GM23248 (cell line): Measurements from ENCODE around the gene DIP2C. TPM values are rescaled to one million over a fixed set of nuclear protein-coding genes. Genes with fewer than 3 reads are reported as not detected.

ENCODE experiments used
- DNase-seq: peaks from one replicate; pipeline ENCODE4 v3.0.0-alpha.2; 2015
- H2AFZ ChIP-seq: fragments of 200-600 bp; sonication (generic); 2 replicates; pipeline ENCODE4 v1.6.1; 2016; ENCODE audit warnings: antibody characterized with exemption
- H3F3A ChIP-seq: fragments of 200-600 bp; sonication (generic); 2 replicates; pipeline ENCODE4 v1.6.1; 2016; ENCODE audit warnings: mild to moderate bottlenecking, antibody characterized with exemption, mixed run types; ENCODE audit not compliant: insufficient read depth
- H3K27ac ChIP-seq: fragments of 200-600 bp; sonication (generic); 2 replicates; pipeline ENCODE4 v1.5.1; 2016; ENCODE audit warnings: mild to moderate bottlenecking
- H3K27me3 ChIP-seq: fragments of 200-600 bp; sonication (generic); replicated peaks from 2 replicates; pipeline ENCODE4 v1.6.1; 2016; ENCODE audit warnings: mild to moderate bottlenecking; ENCODE audit not compliant: insufficient read depth
- H3K36me3 ChIP-seq: fragments of 200-600 bp; sonication (generic); 2 replicates; pipeline ENCODE4 v1.6.1; 2016; ENCODE audit warnings: low read depth, mild to moderate bottlenecking
- H3K4me1 ChIP-seq: fragments of 200-600 bp; sonication (generic); 2 replicates; pipeline ENCODE4 v1.6.1; 2016; ENCODE audit warnings: mild to moderate bottlenecking; ENCODE audit not compliant: insufficient read depth
- H3K4me2 ChIP-seq: fragments of 200-600 bp; sonication (generic); one replicate; pipeline ENCODE4 v1.6.1; 2016; ENCODE audit warnings: mild to moderate bottlenecking; ENCODE audit not compliant: unreplicated experiment
- H3K4me3 ChIP-seq: fragments of 200-600 bp; sonication (generic); 2 replicates; pipeline ENCODE4 v1.5.1; 2016; ENCODE audit warnings: mild to moderate bottlenecking
- H3K79me2 ChIP-seq: fragments of 200-600 bp; sonication (generic); 2 replicates; pipeline ENCODE4 v1.6.1; 2016; ENCODE audit warnings: mild to moderate bottlenecking; ENCODE audit not compliant: insufficient read depth
- H3K9ac ChIP-seq: fragments of 200-600 bp; sonication (generic); 2 replicates; pipeline ENCODE4 v1.6.1; 2016; ENCODE audit warnings: mild to moderate bottlenecking
- H3K9me2 ChIP-seq: fragments of 200-600 bp; sonication (generic); 2 replicates; pipeline ENCODE4 v1.6.1; 2016; ENCODE audit warnings: mixed run types, mild to moderate bottlenecking, moderate library complexity; ENCODE audit not compliant: insufficient read depth
- H3K9me3 ChIP-seq: fragments of 200-600 bp; sonication (generic); one replicate; pipeline ENCODE4 v1.6.1; 2017; ENCODE audit warnings: low read depth
- H4K20me1 ChIP-seq: fragments of 200-600 bp; sonication (generic); 2 replicates; pipeline ENCODE4 v1.6.0; 2016; ENCODE audit not compliant: insufficient read depth
- EZH2 ChIP-seq: fragments of 200-600 bp; sonication (generic); IDR thresholded peaks from 2 replicates; pipeline ENCODE4 v1.6.1; 2018; ENCODE audit warnings: antibody characterized with exemption, mild to moderate bottlenecking; ENCODE audit not compliant: insufficient read depth, poor library complexity, severe bottlenecking
- EZH2phosphoT487 ChIP-seq: fragments of 200-600 bp; sonication (generic); IDR thresholded peaks from 2 replicates; pipeline ENCODE4 v1.6.1; 2018; ENCODE audit warnings: antibody characterized with exemption, moderate library complexity, mild to moderate bottlenecking, low read depth; ENCODE audit not compliant: insufficient read depth
- WGBS, 2 experiments: methylation state at CpG; one replicate each; pipeline ENCODE4 v1.1.6; 2015 to 2017; ENCODE audit warnings: low lambda C conversion rate in 2 of 2, low coverage in 1 of 2; ENCODE audit errors: missing lambda C conversion rate in 2 of 2; 5-methylcytosine and 5-hydroxymethylcytosine counted together
- in situ Hi-C: fragments of 300-500 bp; cut with MboI; formaldehyde crosslinking; loops from 2 replicates; pipeline ENCODE4 v1.15.0; 2020
- polyA plus RNA-seq: library from polyadenylated mRNA; unstranded; fragments of >200 nt; fragmentation: Nextera tagmentation; extraction: Ambion mirVana; gene quantifications from 2 replicates; pipeline ENCODE4 v1.2.1, GENCODE V29; 2016
- total RNA-seq: library from RNA; depleted of rRNA; stranded (reverse); fragments of >200 nt; shearing (Covaris generic); gene quantifications from 2 replicates; pipeline ENCODE4 v1.2.3, GENCODE V29; 2014

Gene DIP2C
- total and polyA plus RNA-seq, 2 experiments from 2014 or later: 12.0 to 13.1 TPM

- DNase-seq: no peak
- H3K9me3 ChIP-seq: no peaks in the 10 kb centered on the region
- H3K4me3 ChIP-seq: no peak overlapping the region
- H3K27me3 ChIP-seq: no peaks in the 10 kb centered on the region
- no peak for TF ChIP-seq EZH2
- no peak for TF ChIP-seq EZH2phosphoT487
- peaks cover 99% of the 10 kb centered on the region for H3K79me2 ChIP-seq
- H3K4me1 ChIP-seq: peaks cover 1% of the 10 kb centered on the region
- no peak overlapping the region for H3K27ac ChIP-seq
- no peak overlapping the region for H3K4me2 ChIP-seq
- no peak overlapping the region for H3K9ac ChIP-seq
- no peaks in the 10 kb centered on the region for H3F3A ChIP-seq
- no peaks in the 10 kb centered on the region; the same call in 1 of the 2 replicates for H4K20me1 ChIP-seq
- no peaks in the 10 kb centered on the region for H3K9me2 ChIP-seq
- H3K36me3 ChIP-seq: no peaks in the 10 kb centered on the region
- H2AFZ ChIP-seq: no peak overlapping the region
- in situ Hi-C loops: no loop called here
- WGBS, 2 experiments: 95% methylated on average over 22 of the region's 22 CpGs
Observed at GRCh38 chr10:566241-566885, 123.1 kb downstream of the DIP2C start.

GRCh38 chr10:565676-566075 lies 123.8 kb downstream of the DIP2C start:
- TF ChIP-seq EZH2: no peak
- no peak for TF ChIP-seq EZH2phosphoT487
- Histone ChIP-seq H3K9me3 (no peaks in the 10 kb centered on the region), H3K9me2 (no peaks in the 10 kb centered on the region), H3K79me2 (peaks cover 99% of the 10 kb centered on the region), H3K36me3 (no peaks in the 10 kb centered on the region), H3K4me1 (no peaks in the 10 kb centered on the region), H3F3A (no peaks in the 10 kb centered on the region), H3K27me3 (no peaks in the 10 kb centered on the region), H3K4me3 (no peak overlapping the region), H3K4me2 (no peak overlapping the region), H3K27ac (no peak overlapping the region), H4K20me1 (no peaks in the 10 kb centered on the region; the same call in 1 of the 2 replicates), H3K9ac (no peak overlapping the region), H2AFZ (no peak overlapping the region)
- WGBS, 2 experiments: 91 to 92% methylated on average over 13 of the region's 13 CpGs
- in situ Hi-C loops: no loop called here
- DNase-seq: no peak

DNA sequence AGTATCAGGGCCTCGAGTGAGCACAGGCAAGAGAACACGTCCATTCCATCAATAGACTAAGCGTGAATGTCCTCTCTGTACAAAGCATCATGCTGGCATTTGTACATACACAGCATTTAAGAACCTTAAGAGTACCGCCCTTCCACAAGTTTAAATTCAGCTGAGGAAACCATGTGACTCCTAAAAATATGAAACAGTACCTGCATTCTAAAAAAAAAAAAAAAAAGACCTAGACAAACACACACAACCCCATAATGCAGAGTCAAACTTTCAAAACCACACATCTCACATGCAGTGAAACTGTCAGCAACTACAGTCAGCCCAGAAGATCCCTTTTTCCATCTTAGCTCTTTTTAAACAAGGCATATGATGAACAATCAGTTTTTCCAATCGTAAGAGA lies 124.3 kb downstream of the DIP2C start:
- Histone ChIP-seq H3K4me3 (no peak overlapping the region), H3K9ac (no peak overlapping the region), H3K79me2 (peaks cover 99% of the 10 kb centered on the region), H3K36me3 (no peaks in the 10 kb centered on the region), H3K9me2 (no peaks in the 10 kb centered on the region), H3K4me1 (no peaks in the 10 kb centered on the region), H3K27ac (no peak overlapping the region), H2AFZ (no peak overlapping the region), H3K9me3 (no peaks in the 10 kb centered on the region), H3K4me2 (no peak overlapping the region), H4K20me1 (no peaks in the 10 kb centered on the region; the same call in 1 of the 2 replicates), H3F3A (no peaks in the 10 kb centered on the region), H3K27me3 (no peaks in the 10 kb centered on the region)
- in situ Hi-C loops: no loop called here
- 90 to 91% methylated on average over 5 of the region's 5 CpGs for WGBS, 2 experiments
- no peak for TF ChIP-seq EZH2phosphoT487
- TF ChIP-seq EZH2: no peak
- DNase-seq: no peak

DNA sequence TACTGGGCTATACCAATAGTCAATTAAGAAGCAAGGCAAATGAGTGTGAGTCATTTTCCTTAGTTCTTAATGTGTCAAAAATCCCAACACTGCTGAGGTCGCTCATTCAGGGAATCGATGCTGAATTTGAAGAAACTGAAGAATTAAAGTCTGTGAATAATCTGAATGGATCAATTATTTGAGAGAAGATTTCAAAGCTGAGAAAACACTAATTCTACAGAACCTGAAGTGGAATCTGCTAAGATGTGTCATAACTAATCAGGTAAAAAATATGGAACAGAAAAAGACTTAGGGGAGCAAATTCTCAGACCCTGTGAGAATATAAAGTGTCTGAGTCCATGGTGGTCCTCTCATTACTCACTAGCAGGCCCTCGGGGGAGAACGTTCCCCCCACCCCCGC lies 125.6 kb downstream of the DIP2C start:
- no peaks in the 10 kb centered on the region for H3K9me3 ChIP-seq
- H2AFZ ChIP-seq: no peak overlapping the region
- no peaks in the 10 kb centered on the region for H3K27me3 ChIP-seq
- H4K20me1 ChIP-seq: no peaks in the 10 kb centered on the region; the same call in 1 of the 2 replicates
- no peak overlapping the region for H3K4me2 ChIP-seq
- no peaks in the 10 kb centered on the region for H3K9me2 ChIP-seq
- H3K36me3 ChIP-seq: no peaks in the 10 kb centered on the region
- in situ Hi-C loops: no loop called here
- peaks cover 99% of the 10 kb centered on the region for H3K79me2 ChIP-seq
- no peak overlapping the region for H3K9ac ChIP-seq
- H3F3A ChIP-seq: no peaks in the 10 kb centered on the region
- H3K4me1 ChIP-seq: no peaks in the 10 kb centered on the region
- WGBS, 2 experiments: 98% methylated on average over 5 of the region's 5 CpGs
- H3K4me3 ChIP-seq: no peak overlapping the region
- TF ChIP-seq EZH2phosphoT487 (no peak), EZH2 (no peak)
- DNase-seq: no peak
- H3K27ac ChIP-seq: no peak overlapping the region

DNA sequence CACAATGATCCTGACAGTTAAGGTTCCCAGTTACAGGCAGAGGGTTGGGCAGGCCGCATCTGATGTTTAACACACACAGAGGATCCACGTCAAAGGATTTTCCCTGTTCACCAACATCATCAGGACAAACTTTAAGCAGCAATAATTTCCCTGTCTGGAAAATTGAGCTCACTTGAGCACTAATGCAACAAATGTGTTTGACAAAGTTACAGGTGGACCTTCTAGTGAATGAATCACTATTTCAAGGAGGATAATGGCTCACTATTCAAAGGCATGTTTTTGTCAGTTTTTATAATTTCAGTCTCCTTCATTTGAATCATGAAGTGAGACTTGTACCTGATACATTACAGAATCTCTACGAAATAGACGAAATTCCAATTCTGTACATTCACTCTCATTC lies 127.3 kb downstream of the DIP2C start:
- no peak overlapping the region for H3K27ac ChIP-seq
- H2AFZ ChIP-seq: no peak overlapping the region
- in situ Hi-C loops: no loop called here
- 86 to 88% methylated on average over 4 of the region's 4 CpGs for WGBS, 2 experiments
- H3K9me2 ChIP-seq: no peaks in the 10 kb centered on the region
- H3K9me3 ChIP-seq: no peaks in the 10 kb centered on the region
- no peak for DNase-seq
- H3K79me2 ChIP-seq: peaks cover 95% of the 10 kb centered on the region
- H3F3A ChIP-seq: no peaks in the 10 kb centered on the region
- H3K4me2 ChIP-seq: no peak overlapping the region
- no peak overlapping the region for H3K9ac ChIP-seq
- no peaks in the 10 kb centered on the region for H3K36me3 ChIP-seq
- H3K4me3 ChIP-seq: no peak overlapping the region
- no peak for TF ChIP-seq EZH2
- TF ChIP-seq EZH2phosphoT487: no peak
- H3K27me3 ChIP-seq: no peaks in the 10 kb centered on the region
- H4K20me1 ChIP-seq: no peaks in the 10 kb centered on the region; the same call in 1 of the 2 replicates
- H3K4me1 ChIP-seq: no peaks in the 10 kb centered on the region
